Fibroblast of peridontal ligament (primary cell): ENCODE results near the gene AP1S3.

ENCODE experiments used
- DNase-seq: peaks from one replicate; pipeline ENCODE4 v3.0.0-alpha.2; 2010; ENCODE audit errors: extremely low read depth

The AP1S3 gene

DNA sequence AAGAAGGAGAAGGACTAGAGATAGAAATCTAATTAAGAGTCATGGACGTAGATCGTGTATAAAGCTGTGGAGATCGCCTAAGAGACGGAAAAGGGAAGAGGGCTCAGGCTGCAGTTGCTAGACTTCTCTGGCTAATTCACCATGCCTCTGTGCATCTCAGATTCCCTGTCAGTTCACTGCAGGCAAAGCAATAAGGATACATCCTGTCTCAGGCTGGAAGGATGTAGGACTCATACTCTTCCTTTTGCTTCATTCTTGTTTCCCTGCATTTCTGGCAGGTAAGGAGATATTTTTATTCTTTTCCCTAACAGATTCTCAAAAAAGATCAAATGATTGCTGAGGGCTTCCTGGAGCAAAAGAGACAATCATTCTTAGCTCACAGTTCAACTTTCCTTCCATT, 112.5 kb downstream of the AP1S3 start:
- no peak for DNase-seq

DNA sequence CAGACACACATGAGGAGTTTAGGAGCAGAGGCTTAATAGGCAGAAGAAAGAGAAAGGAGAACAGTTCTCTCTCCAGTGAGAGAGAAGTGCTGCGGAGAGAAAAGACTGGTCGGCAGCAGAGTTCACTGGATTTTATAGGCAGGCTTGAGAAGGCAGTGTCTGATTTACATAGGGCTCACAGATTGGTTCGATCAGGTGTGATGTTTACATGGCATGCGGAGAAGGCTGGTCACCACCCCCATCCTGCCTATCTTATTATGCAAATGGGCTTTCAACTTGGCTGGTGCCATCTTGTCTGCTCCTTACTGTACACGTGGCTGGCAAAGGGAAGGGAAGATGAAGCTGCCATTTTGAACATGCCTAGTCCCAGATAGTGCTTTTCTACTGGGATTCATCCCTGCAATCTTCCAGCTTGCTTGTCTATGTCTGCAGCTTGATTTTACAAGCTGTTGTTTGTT, 113.4 kb downstream of the AP1S3 start:
- DNase-seq, result no peak

DNA sequence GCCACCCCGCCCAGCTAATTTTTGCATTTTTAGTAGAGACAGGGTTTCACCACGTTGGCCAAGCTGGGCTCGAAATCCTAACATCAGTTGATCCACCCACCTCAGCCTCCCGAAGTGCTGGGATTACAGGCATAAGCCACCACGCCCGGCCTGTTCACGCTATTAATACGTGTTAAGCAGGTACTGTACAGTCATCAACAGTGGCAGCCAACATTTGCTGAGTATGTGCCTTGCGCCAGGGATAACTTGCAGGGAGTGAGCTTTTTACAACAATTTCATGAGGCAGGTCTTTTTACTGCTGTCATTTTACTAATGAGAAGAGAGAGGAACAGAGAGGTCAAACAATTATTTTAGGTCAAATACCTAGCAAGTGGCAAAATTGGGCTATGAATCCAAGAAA, 115.2 kb downstream of the AP1S3 start:
- no peak for DNase-seq

DNA sequence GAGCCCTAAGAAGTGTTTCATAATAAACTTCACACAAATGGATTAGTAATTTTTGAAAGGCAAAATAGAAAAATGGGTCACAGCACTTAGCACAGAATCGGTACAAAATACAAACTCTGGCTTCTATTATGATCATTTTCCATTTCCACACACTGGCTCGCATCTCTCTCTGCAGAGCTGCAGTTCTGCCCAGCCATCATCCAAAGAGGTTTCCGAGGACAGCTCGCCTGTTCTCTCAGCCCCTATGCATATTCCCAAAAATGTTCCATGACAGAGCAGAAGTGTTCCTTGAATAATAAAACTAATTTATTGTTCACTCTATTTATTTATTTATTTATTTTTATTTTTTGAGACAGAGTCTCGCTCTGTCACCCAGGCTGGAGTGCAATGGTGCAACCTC, 115.6 kb downstream of the AP1S3 start:
- no peak for DNase-seq

DNA sequence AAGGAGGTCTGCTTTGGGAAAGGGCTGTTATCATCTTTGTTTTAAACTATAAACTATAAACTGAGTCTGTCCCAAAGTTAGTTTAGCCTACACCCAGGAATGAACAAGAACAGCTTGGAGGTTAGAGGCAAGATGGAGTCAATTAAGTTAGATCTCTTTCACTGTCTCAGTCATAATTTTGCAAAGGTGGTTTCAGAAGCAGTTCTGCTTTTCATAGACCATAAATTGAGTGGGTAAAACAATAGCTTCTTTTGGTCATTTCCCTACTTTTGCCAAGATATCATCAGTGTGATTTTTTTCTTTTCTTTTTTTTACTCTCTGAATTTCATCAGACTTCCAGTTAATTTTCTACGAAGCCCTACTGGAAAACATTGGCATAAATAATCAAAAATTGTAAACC, 117.0 kb downstream of the AP1S3 start:
- DNase-seq, result no peak

DNA sequence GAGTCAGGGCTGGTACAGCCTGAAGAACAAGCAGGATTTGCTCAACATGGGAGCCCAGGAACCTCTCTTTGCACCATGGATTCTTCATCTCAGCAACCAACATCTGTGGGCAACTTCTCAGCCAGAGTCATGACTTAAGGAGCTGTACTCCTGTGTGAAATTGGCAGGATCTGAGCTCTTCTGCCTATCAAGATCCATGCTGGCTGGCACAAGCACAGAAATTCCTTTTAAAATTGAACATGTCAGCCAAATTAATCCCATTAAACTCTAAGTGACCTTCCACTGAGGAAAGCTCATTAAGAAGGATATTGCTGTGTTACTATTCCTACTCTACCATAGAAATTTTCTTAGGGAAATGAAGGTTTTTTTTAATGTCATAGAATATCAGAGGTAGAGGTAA, 124.7 kb downstream of the AP1S3 start:
- DNase-seq, result no peak

DNA sequence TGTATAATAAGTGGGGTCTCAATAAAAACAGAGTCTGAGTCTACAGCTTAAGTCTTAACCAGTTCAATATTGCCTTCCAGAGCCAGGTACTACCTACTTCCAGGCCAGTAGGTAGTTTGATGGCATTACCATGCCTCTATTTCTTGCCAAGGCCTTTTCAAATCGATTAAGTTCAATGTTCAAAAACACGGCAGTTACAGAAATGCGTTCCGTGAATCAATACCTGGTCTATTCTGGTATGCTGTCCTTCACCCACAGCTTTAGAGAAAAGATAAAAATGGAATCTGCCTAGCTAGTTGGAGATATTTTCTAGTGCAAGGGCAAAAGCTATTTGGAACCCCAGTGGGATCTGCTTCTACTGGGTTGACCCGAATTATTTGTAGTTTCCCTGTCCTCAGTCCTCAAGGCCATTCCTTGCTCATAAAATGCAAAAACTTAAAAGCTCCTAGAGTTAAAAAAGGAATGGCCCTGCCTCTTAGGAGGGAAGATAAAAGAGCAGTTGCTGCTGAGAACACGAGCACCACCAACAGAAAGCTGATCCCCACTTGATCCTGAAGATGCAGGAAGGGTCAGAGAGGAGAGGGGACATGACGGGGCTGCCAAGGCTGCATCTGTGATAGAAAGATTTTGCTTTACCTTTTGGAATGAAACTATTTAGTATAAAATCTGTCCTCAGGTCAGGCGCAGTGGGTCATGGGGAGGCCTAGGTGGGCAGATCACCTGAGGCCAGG, 125.6 kb downstream of the AP1S3 start:
- no peak for DNase-seq
